ENCODE results near the gene WT1.

DNA sequence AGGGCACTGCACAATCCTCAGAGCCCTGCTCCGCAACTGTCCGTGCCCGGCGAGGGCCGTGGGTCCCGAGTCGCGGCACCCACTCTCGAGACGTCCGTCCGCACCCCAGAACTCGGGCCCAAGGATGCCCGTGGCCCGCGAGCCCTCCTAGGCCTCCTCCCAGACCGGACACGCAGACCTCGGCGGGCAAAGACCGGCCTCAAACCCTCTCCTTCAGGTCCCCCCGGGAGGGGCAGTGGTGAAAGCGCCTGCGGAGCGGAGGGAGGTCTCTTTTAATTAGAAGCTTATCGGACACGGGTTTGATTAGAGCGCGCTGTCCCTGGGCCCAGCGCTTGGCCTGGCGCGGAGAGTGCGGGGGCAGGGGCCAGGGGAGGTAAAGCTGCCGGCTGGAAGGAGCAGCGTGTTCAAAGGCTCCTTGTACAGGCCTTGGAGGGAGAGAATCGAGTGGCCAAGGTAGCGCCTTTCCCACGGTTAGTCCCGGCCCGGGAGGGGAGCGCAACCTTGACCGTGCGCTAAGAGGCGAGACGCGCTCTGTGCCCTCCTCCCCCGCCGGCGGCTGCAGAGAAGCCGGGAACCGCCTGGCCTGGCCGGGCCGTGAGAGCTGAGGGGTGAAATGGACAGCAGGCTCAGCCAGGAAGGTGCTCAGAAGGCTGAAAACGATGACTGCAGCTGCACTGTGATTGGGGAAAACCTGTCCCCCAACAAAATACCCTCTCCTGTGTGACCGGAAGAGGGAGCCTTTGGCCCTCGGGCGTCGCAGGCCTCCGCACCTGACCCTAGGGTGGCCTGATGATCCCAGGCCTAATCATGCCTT is 4.6 kb downstream of the WT1 start:
- no peak for TF ChIP-seq EZH2 (IDR thresholded peaks at IDR 0.05)
- no peak for TF ChIP-seq POLR2AphosphoS5 (IDR thresholded peaks at IDR 0.05; ENCODE audit: borderline replicate concordance, low read depth, low read length)
